Lung microvascular endothelial cell (primary cell): ENCODE data around the gene RBBP6. TPM values are rescaled to one million over a fixed set of nuclear protein-coding genes. Genes with fewer than 3 reads are reported as not detected.

Experiments used
- total RNA-seq: library from RNA; depleted of rRNA; stranded (reverse); fragments of >200 nt; gene quantifications from 2 replicates; pipeline ENCODE4 v1.2.1, GENCODE V29; 2014

The RBBP6 gene
- total RNA-seq, 1 donor from 2014 or later = 11.3 TPM

Other genes with a start within 250 kb of the RBBP6 start
- 18.1 and 22.2 TPM in 2 replicates for gene TNRC6A, start 190.1 kb downstream of the RBBP6 start, total RNA-seq